HG03196 (cell line): Measurements from ENCODE around the gene CCDC68.

Experiments used
- ATAC-seq: cut with Tn5 transposase; IDR thresholded peaks from one replicate; pipeline ENCODE4 v1.9.1; 2021; ENCODE audit not compliant: unreplicated experiment

The CCDC68 gene

DNA sequence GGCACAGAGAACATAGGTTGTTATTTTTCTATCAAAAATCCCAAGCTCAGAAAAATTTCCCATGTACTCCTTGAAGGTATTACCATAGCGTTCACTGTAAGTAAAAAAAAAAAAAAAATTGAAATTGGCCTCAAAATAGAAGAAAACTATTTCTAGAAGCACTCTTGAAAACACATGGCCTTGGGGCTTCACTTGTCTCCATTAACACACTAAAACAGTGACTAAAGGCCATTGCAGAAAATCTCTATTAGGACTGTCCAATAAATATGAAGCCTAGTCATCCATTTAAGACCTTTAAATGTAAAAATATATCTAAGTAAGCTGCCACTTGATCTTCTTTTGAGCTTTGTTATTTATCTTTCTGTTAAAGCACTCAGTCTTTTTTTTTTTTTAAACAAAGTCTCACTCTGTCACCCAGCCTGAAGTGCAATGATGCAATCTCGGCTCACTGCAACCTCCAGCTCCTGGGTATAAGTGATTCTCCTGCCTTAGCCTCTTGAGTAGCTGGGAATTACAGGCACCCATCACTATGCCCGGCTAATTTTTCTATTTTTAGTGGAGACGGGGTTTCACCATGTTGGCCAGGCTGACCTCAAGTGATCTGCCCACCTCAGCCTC lies 35.8 kb downstream of the CCDC68 start:
- no peak for ATAC-seq

DNA sequence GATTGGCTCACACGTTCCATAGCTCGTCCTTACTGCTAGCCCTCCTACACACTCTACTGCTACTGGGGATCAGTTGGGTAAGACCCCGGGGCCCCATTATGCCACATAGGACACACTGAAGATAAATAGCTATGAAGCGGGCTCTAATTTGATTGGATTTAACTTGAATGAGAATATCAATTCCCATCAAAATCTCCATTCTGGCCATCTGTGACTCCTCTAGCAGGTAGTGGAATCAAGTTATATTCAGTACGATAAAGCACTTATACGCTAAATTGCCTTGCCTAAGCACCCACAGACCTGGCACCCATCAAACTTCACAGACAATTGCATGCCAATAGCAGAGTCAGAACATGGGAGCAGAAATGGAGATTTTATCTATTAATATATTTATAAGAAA lies 39.8 kb downstream of the CCDC68 start:
- ATAC-seq = no peak

DNA sequence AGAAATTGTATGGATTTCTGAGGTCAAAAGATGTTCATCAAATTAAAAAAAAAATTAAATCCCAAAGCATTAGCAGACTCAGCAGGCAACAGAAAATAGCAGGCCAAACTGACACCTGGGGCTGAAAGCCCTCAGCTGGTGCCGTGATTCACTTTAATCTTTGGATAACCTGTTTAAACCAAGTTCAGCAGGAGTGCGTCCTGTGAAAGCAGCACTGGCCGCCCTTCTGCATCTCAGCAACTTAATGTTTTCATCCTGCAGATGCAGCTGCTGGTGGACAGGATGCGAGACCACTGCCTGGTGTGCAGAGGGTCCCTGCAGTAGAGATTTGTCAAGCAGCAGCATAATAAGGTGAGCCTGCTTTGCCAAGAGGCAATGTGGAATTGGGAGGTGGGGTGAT lies 41.2 kb downstream of the CCDC68 start:
- no peak for ATAC-seq

DNA sequence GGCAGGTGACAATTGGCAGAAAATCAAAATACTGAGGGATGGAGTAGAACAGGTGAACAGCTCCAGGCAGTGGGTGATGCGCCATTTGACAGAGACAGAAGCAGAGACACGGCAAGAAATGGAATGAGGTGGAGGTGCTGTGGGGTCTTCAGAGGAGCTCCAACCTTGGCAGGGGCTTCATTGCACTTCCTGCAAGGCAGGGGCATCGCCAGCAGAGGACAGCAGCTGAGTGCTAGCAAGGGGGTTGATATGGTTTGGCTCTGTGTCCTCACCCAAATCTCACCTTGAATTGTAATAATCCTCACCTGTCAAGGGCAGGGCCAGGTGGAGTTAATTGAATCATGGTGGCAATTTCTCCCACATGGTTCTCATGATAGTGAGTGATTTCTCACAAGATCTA lies 42.8 kb downstream of the CCDC68 start:
- no peak for ATAC-seq

DNA sequence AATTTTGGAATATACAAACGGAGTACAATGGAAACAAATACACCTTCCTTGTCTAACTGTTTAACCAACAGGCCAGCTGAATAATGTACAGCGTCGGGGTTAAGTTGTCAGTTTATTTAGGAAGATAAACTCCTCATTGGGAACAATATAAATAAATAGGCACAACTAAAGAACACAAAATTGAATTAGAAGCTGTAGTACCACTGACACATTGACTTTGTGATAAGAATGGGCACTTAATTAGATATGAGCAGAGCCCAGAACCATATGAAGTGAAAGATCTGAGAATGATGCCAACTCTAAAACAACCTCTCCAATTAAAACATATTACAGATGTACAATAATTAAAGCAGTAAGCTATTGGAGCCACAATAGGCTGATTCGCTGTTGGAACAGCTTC lies 44.4 kb downstream of the CCDC68 start:
- no peak for ATAC-seq

GRCh38 chr18:54911551-54911950 lies 47.7 kb downstream of the CCDC68 start:
- ATAC-seq = no peak

- no peak for ATAC-seq
Observed at GRCh38 chr18:54910161-54910919, 48.9 kb downstream of the CCDC68 start.

- no peak for ATAC-seq
Observed at GRCh38 chr18:54909538-54909937, 49.7 kb downstream of the CCDC68 start.

DNA sequence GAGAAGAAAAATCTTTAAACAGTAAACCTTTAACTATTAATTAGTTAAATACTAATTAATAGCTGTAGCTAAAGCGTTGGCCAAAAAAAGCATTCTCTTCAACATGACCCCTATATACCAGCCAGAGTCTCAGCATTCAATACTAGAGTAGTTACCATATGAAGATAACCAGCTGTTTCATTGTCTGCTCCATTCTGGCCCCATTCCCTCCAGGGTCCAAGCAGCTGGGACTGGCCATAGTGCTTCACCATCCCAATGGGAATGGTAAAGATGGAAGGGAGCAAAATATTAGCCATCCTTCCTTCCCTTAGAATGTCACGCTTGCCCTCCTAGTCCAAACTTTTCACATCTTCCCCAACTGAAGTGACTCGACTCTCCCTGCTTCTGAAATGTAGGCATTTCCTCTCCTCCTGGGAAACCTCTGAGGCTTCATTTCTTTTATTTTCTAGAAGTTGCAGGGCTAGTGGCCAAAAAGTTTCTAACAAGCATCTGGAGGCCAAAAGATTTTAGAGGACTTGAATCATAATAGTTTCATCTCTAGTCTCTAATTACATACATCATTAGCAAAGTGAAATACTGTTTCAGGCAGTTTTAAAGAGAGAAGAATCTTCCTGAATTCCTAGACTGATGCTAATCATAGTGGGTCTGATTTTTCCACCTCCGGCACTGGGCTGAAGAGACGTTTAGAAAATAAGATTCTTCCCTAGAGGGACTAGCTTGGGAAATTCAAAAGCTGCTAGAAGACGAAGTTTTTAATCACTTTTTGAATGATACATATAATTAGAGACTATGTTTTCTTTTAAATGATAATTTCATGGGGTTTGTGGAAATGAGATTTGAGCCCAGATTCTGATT lies 52.7 kb downstream of the CCDC68 start:
- no peak for ATAC-seq

GRCh38 chr18:54905629-54906028 lies 53.6 kb downstream of the CCDC68 start:
- ATAC-seq = no peak

GRCh38 chr18:54904581-54904980 lies 54.7 kb downstream of the CCDC68 start:
- ATAC-seq = no peak

GRCh38 chr18:54900290-54900689 lies 59.0 kb downstream of the CCDC68 start:
- ATAC-seq = no peak

GRCh38 chr18:54899500-54899899 lies 59.8 kb downstream of the CCDC68 start:
- ATAC-seq = no peak

DNA sequence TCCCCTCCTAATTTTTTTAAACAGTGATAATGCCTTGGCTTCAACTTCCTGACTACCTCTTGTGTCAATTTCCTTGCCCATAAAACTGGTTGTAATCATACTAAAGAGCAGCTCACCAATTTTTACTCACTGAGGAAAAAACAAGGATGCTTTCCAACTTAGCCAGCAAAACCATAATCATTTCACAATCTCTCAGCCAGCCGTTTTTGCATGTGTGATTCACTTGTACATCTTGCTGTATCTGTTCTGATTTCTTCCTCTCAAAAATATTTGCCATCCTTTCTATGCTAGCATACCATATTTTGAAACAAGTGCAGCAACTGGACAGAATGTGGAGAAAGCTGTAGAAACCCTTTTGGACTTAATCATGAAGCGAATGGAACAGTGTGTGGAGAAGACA lies 70.3 kb downstream of the CCDC68 start:
- ATAC-seq = no peak

DNA sequence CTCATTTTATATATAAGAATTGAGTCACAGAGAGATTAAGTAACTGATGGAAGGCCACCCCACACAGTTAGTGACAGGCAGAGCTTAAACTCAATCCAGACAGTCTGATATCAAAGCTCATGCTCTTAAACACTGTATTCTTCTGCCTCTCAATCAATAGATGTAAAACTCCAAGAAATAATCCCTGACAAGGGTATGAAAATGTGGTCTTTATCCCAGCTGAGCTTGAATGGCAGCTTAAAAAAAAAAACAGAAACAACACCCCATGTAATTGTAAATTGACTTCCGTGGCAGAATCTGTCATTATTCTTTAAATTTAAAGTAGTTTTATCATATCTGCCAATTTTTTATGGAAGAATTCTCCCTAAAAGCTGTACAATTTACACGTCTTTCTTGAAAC lies 70.9 kb downstream of the CCDC68 start:
- ATAC-seq = no peak

GRCh38 chr18:54883816-54884604 lies 75.3 kb downstream of the CCDC68 start:
- no peak for ATAC-seq

GRCh38 chr18:54882318-54882717 lies 76.9 kb downstream of the CCDC68 start:
- no peak for ATAC-seq

DNA sequence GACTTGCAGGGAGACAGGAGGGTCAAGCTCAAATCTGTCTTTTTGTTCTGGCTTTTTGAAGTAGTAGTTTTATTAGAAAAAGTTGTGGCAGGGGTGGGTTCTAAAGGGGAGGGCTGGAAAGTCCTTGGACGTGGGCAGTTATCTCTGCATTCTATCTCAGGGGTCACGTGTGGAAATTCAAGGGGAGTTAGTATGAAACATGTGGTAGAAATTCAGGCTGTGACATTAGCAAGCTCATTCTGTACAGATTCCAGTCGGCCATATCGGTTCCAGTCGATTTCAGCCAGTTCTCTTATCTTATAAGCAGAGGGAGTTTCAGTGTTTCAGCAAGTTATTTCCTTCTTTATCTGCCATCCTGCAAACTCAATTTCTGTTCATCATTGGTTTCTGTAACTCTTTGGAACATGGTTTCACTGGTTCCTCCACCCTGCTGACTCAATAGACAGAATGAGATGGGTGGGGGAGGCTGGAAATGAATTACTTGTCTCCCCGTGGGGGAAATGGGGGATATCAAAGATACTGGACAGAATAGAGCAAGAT lies 78.0 kb downstream of the CCDC68 start:
- ATAC-seq = no peak

GRCh38 chr18:54880395-54881105 lies 78.7 kb downstream of the CCDC68 start:
- no peak for ATAC-seq

DNA sequence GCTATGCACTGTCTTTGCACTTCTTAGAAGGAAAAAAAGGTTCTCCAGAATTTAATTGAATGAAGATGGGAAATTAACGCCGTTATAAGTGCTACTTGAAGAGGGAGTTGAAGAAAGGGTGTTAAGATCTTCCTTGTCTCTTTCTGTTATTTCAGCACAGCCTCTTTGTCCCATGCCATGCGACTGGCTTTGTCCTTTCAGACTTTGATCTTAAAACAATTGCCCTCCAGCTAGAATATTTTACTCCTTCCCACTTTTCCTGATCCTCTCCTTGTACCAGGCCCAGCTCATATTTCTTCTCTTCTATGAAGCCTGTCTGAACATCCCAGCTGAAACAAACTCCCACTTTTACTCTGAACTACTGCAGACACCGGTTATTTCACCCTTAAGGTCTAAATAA lies 79.6 kb downstream of the CCDC68 start:
- ATAC-seq = no peak
